Vagina (tissue), 2 donors: ENCODE data around the gene WWOX. TPM values are rescaled to one million over a fixed set of nuclear protein-coding genes. Genes with fewer than 3 reads are reported as not detected.
A peak's percentile ranks its signal among the peaks of the same experiment; 100 is the strongest.

ENCODE experiments used
- DNase-seq, 2 donors: peaks; one replicate each; pipeline ENCODE4 v3.0.0-alpha.2; 2017; ENCODE audit errors: extremely low spot score in 2 of 2
- H3K27ac ChIP-seq: fragments of 200-600 bp; sonication (generic); one replicate; pipeline ENCODE4 v1.5.1; 2019
- H3K27me3 ChIP-seq: fragments of 200-600 bp; sonication (generic); one replicate; pipeline ENCODE4 v1.5.1; 2019
- H3K36me3 ChIP-seq, 2 donors: fragments of 200-600 bp; sonication (generic); one replicate each; pipeline ENCODE4 v1.5.1; 2017 to 2019
- H3K4me1 ChIP-seq: fragments of 200-600 bp; sonication (generic); one replicate; pipeline ENCODE4 v1.5.1; 2019
- H3K4me3 ChIP-seq, 2 donors: fragments of 200-600 bp; sonication (generic); 1 replicate in 1 of 2; 2 replicates in 1 of 2; pipeline ENCODE4 v1.5.1; 2016 to 2019
- H3K9me3 ChIP-seq: fragments of 200-600 bp; sonication (generic); one replicate; pipeline ENCODE4 v1.5.1; 2019
- POLR2A ChIP-seq, 2 donors: fragments of 450-650 bp; IDR thresholded peaks; one replicate each; pipeline ENCODE4 v1.6.1; 2017; ENCODE audit warnings: antibody characterized with exemption in 2 of 2, mild to moderate bottlenecking in 2 of 2, moderate library complexity in 2 of 2
- POLR2AphosphoS5 ChIP-seq, 2 donors: sonication (generic); formaldehyde crosslinking; IDR thresholded peaks; one replicate each; pipeline ENCODE4 v1.9.0; 2017; ENCODE audit warnings: antibody characterized with exemption in 2 of 2, mild to moderate bottlenecking in 2 of 2, low read depth in 1 of 2; ENCODE audit not compliant: insufficient read depth in 1 of 2
- intact Hi-C: fragments of 100-400 bp; cut with DNase I; formaldehyde crosslinking; loops from one replicate; pipeline ENCODE4 v1.15.1; 2023
- total RNA-seq: library from RNA; depleted of rRNA; stranded (reverse); fragments of >200 nt; gene quantifications from one replicate; pipeline ENCODE4 v1.2.3, GENCODE V29; 2016
- TF ChIP-seq, protein P1 (sequence below), 3 experiments: fragments of 450-650 bp in 2 of 3; fragments of 200-600 bp in 1 of 3; sonication (generic) in 1 of 3; IDR thresholded peaks; one replicate each; pipeline ENCODE4 v1.5.1; 2017 to 2019; ENCODE audit warnings: antibody characterized with exemption in 3 of 3, mild to moderate bottlenecking in 2 of 3, moderate library complexity in 2 of 3

Gene WWOX
- total RNA-seq, 1 donor from 2014 or later = 33.1 TPM

DNA sequence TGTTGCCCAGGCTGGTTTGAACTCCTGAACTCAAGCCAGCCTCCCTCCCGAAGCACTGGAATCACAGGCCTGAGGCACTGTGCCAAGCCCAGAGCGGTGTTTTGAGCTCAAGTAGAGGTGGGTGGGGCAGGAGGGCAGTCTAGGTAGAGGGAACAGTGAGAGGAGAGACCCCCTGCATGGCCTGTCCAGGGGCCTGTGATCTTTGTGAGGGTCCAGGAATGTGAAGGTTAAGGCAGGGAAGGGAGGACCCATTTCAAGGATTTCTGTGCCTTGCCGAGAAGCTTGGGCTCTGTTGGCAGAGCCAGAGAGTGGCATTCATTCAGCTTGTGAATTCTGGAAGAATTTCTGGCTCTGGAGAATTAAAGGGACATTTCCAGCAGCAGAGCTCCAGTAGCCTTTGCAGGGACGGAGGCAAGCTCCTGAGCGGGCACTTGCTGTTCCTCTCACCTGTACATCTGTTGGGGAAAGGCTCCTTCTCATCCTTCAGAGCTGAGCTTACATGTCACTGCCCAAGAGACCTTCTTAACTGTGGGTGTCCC, 2.7 kb downstream of the WWOX start:
- DNase-seq = no peak
- Histone ChIP-seq H3K27me3 (no peaks in the 10 kb centered on the region), H3K4me1 (peaks cover 33% of the 10 kb centered on the region), H3K9me3 (no peaks in the 10 kb centered on the region), H3K27ac (no peak overlapping the region), H3K36me3 (no peaks in the 10 kb centered on the region), H3K4me3 (no peak overlapping the region)
- intact Hi-C loops = no loop called here
- TF ChIP-seq, protein P1, sequence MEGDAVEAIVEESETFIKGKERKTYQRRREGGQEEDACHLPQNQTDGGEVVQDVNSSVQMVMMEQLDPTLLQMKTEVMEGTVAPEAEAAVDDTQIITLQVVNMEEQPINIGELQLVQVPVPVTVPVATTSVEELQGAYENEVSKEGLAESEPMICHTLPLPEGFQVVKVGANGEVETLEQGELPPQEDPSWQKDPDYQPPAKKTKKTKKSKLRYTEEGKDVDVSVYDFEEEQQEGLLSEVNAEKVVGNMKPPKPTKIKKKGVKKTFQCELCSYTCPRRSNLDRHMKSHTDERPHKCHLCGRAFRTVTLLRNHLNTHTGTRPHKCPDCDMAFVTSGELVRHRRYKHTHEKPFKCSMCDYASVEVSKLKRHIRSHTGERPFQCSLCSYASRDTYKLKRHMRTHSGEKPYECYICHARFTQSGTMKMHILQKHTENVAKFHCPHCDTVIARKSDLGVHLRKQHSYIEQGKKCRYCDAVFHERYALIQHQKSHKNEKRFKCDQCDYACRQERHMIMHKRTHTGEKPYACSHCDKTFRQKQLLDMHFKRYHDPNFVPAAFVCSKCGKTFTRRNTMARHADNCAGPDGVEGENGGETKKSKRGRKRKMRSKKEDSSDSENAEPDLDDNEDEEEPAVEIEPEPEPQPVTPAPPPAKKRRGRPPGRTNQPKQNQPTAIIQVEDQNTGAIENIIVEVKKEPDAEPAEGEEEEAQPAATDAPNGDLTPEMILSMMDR (IDR thresholded peaks at IDR 0.05) = no peak
- TF ChIP-seq POLR2AphosphoS5 (IDR thresholded peaks at IDR 0.05; ENCODE audit: insufficient read depth in 1 of 2, low read depth in 1 of 2) = no peak
- TF ChIP-seq POLR2A (IDR thresholded peaks at IDR 0.05) = no peak

DNA sequence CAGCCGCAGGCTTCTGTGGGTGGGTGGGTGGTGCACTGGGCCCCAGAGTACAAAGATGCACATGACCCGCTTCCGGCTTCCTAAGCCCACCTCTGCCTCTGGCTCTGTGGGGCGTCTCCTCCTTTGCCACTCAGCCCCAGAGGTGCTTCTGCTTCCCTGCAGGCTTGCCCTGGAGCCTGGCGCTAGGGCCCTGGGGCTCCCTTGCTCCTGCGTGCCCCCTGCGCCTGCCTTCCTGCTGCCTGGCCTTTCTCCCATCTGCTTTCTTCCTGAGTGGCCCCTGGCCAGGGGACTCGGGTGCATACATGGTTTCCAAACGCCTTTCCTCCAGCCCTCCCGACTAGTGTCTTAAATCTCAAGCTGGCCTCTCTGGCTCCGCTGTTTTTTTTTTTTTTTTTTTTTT, 3.4 kb downstream of the WWOX start:
- intact Hi-C loops = no loop called here
- Histone ChIP-seq H3K4me1 (peaks cover 33% of the 10 kb centered on the region), H3K36me3 (no peaks in the 10 kb centered on the region), H3K27me3 (no peaks in the 10 kb centered on the region), H3K9me3 (no peaks in the 10 kb centered on the region), H3K27ac (no peak overlapping the region), H3K4me3 (no peak overlapping the region)
- DNase-seq = no peak
- TF ChIP-seq POLR2A (IDR thresholded peaks at IDR 0.05) (no peak), POLR2AphosphoS5 (IDR thresholded peaks at IDR 0.05; ENCODE audit: insufficient read depth in 1 of 2, low read depth in 1 of 2) (no peak)
- TF ChIP-seq, protein P1 (IDR thresholded peaks at IDR 0.05) = no peak

DNA sequence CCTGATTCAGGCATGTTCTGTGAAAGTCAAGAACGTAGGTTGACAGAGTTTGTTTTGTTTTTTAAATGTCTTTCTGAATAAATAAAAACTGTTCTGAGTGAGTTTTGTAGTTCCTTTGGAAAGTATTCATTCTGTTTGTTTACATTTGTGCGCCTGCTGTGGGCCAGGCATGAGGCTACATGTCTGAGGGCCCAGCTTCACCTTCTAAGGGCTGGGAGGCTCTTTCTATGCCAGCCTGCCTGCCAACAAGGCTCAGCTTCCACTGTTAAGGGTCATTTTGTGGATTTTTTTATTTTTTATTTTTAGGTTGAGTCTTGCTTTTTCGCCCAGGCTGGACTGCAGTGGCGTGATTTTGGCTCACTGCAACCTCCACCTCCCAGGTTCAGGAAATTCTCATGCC, 6.1 kb downstream of the WWOX start:
- H3K27me3 ChIP-seq = no peaks in the 10 kb centered on the region
- peak in 1 of 2 donors; percentile 55 for DNase-seq

DNA sequence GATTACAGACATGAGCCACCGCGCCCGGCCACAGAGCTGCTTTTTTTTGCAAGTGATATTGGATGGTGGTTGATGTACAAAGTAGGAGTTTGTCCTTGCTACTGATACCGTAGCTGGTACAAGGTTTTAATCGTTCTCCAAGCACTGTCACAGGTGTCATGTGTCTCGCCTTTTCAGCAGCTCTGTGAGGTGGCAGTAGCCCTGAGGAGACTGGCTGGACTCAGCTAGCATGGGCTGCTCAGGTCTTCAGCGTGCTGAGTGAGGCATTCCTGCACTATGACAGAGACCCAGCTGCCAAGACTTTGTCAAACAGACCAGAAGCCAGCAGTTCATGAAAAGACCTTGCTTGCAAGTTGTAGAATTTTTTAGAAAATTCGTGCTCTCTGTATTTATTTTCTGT, 7.2 kb downstream of the WWOX start:
- TF ChIP-seq, protein P1 (IDR thresholded peaks at IDR 0.05) = no peak
- TF ChIP-seq POLR2A (IDR thresholded peaks at IDR 0.05) (no peak), POLR2AphosphoS5 (IDR thresholded peaks at IDR 0.05; ENCODE audit: insufficient read depth in 1 of 2, low read depth in 1 of 2) (no peak)
- H3K27me3 ChIP-seq = peaks cover under 1% of the 10 kb centered on the region
- intact Hi-C loops = no loop called here
- no peak overlapping the region for H3K4me3 ChIP-seq
- H3K27ac ChIP-seq = no peak overlapping the region
- no peaks in the 10 kb centered on the region for H3K9me3 ChIP-seq
- peaks cover 14% of the 10 kb centered on the region for H3K4me1 ChIP-seq
- peaks cover 0 to 10% of the 10 kb centered on the region in 2 donors for H3K36me3 ChIP-seq
- DNase-seq = peak in 1 of 2 donors; percentile 61

More for the DNA sequence above, 6.1 kb downstream of the WWOX start:
- TF ChIP-seq POLR2AphosphoS5 (IDR thresholded peaks at IDR 0.05; ENCODE audit: insufficient read depth in 1 of 2, low read depth in 1 of 2) (no peak), POLR2A (IDR thresholded peaks at IDR 0.05) (no peak)
- TF ChIP-seq, protein P1 (IDR thresholded peaks at IDR 0.05) = no peak
- intact Hi-C loops = no loop called here
- Histone ChIP-seq H3K27ac (no peak overlapping the region), H3K36me3 (peaks cover 0 to 5% of the 10 kb centered on the region in 2 donors), H3K9me3 (no peaks in the 10 kb centered on the region), H3K4me3 (no peak overlapping the region), H3K4me1 (peaks cover 22% of the 10 kb centered on the region)

DNA sequence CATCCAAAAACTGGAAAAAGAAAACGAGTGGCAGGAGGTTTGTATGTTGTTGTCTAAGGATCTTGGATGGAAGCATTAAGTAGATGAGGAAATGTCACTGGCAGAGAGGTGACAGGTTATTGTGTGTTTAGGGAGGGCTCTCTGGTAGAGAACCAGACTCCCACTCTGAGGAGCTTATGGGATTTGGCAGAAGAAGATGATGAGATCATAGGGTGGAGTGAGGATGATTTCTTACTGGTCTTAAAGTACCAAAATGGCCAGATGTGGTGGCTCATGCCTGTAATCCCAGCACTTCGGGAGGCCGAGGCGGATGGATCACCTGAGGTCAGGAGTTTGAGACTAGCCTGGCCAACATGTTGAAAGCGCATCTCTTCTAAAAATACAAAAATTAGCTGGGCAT, 9.0 kb downstream of the WWOX start:
- TF ChIP-seq, protein P1 (IDR thresholded peaks at IDR 0.05) = no peak
- TF ChIP-seq POLR2A (IDR thresholded peaks at IDR 0.05) = no peak
- intact Hi-C loops = no loop called here

More for the DNA sequence above, 9.0 kb downstream of the WWOX start:
- Histone ChIP-seq H3K4me3 (no peak overlapping the region), H3K4me1 (no peaks in the 10 kb centered on the region), H3K27me3 (peaks cover 2% of the 10 kb centered on the region), H3K9me3 (no peaks in the 10 kb centered on the region), H3K36me3 (peaks cover 0 to 13% of the 10 kb centered on the region in 2 donors), H3K27ac (no peak overlapping the region)
- DNase-seq = no peak
